ENCODE results near the gene FEN1.

Gene FEN1

GRCh38 chr11:61841636-61842527 is 49.2 kb downstream of the FEN1 start:
- DNase-seq (ENCODE audit: low read depth in 2 of 2) = no peak

GRCh38 chr11:61842528-61842820 is 49.8 kb downstream of the FEN1 start:
- no peak for DNase-seq (ENCODE audit: low read depth in 2 of 2)

- no peak for DNase-seq (ENCODE audit: low read depth in 2 of 2)
Observed at GRCh38 chr11:61844909-61845565, 52.3 kb downstream of the FEN1 start.

- no peak for DNase-seq (ENCODE audit: low read depth in 2 of 2)
Observed at GRCh38 chr11:61846362-61847020, 53.8 kb downstream of the FEN1 start.
